ENCODE results near the gene LEPR. TPM values are rescaled to one million over a fixed set of nuclear protein-coding genes. Genes with fewer than 3 reads are reported as not detected.
"Not testable (repeated sequence)": the region's sequence is repeated elsewhere in the genome, so short reads cannot be mapped to it uniquely, and the experiment has no call there.

Gene LEPR
- total RNA-seq, 1 donor from 2014 or later = 11.6 TPM

GRCh38 chr1:65442442-65442841 is 22.0 kb downstream of the LEPR start:
- no peak for TF ChIP-seq CTCF (IDR thresholded peaks at IDR 0.05; ENCODE audit: insufficient read depth, low read length, poor library complexity, severe bottlenecking)
- no peak for DNase-seq (ENCODE audit: low read depth)
- Histone ChIP-seq H3K36me3 (ENCODE audit: control insufficient read depth, insufficient read depth, low read length) (no peaks in the 10 kb centered on the region), H3K4me3 (ENCODE audit: low read depth, low read length) (no peak overlapping the region), H3K27me3 (ENCODE audit: control insufficient read depth, insufficient read depth, low read length) (no peaks in the 10 kb centered on the region)

- no peak for TF ChIP-seq CTCF (IDR thresholded peaks at IDR 0.05; ENCODE audit: insufficient read depth, low read length, poor library complexity, severe bottlenecking)
- H3K27me3 ChIP-seq (ENCODE audit: control insufficient read depth, insufficient read depth, low read length) = no peaks in the 10 kb centered on the region
- DNase-seq (ENCODE audit: low read depth) = no peak
- H3K4me3 ChIP-seq (ENCODE audit: low read depth, low read length) = no peak overlapping the region
- no peaks in the 10 kb centered on the region for H3K36me3 ChIP-seq (ENCODE audit: control insufficient read depth, insufficient read depth, low read length)
Measured at GRCh38 chr1:65443647-65444046, 23.2 kb downstream of the LEPR start.

GRCh38 chr1:65444128-65444640 is 23.7 kb downstream of the LEPR start:
- Histone ChIP-seq H3K27me3 (ENCODE audit: control insufficient read depth, insufficient read depth, low read length) (no peaks in the 10 kb centered on the region), H3K36me3 (ENCODE audit: control insufficient read depth, insufficient read depth, low read length) (no peaks in the 10 kb centered on the region), H3K4me3 (ENCODE audit: low read depth, low read length) (no peak overlapping the region)
- no peak for DNase-seq (ENCODE audit: low read depth)
- no peak for TF ChIP-seq CTCF (IDR thresholded peaks at IDR 0.05; ENCODE audit: insufficient read depth, low read length, poor library complexity, severe bottlenecking)

GRCh38 chr1:65445837-65446236 is 25.4 kb downstream of the LEPR start:
- no peak overlapping the region for H3K4me3 ChIP-seq (ENCODE audit: low read depth, low read length)
- DNase-seq (ENCODE audit: low read depth) = no peak
- no peaks in the 10 kb centered on the region for H3K27me3 ChIP-seq (ENCODE audit: control insufficient read depth, insufficient read depth, low read length)
- no peaks in the 10 kb centered on the region for H3K36me3 ChIP-seq (ENCODE audit: control insufficient read depth, insufficient read depth, low read length)
- TF ChIP-seq CTCF (IDR thresholded peaks at IDR 0.05; ENCODE audit: insufficient read depth, low read length, poor library complexity, severe bottlenecking) = no peak

DNA sequence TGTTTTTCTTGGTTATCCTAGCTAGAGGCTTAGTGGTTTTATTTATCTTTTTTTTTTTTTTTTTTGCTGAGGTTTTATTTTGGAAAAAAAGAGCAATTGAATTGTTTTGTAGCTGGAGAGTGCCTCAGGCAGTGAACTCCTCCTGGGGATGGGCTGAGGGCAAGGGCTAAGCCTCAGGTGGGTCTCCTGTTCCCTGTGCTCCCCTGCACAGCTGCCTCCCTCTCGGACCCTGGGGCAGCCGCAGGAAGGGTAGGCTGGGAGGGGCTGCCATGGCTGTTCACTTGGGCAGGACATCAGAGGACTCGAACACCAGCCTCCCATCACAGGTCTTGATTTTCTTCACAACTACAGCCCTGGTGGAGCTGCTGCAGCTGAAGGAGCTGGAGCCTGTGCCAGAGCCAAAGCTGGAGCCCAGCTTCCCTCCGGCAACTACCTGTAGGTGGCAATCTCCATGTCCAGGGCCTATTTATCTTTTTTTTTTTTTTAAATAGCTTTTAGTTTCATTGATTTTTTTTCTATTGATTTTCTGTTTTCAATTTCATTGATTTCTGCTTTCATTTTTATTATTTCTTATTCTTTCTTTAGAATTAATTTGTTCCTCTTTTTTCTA is 28.9 kb downstream of the LEPR start:
- Histone ChIP-seq H3K36me3 (ENCODE audit: control insufficient read depth, insufficient read depth, low read length) (no peaks in the 10 kb centered on the region), H3K4me3 (ENCODE audit: low read depth, low read length) (no peak overlapping the region), H3K27me3 (ENCODE audit: control insufficient read depth, insufficient read depth, low read length) (no peaks in the 10 kb centered on the region)
- no peak for DNase-seq (ENCODE audit: low read depth)
- TF ChIP-seq CTCF (IDR thresholded peaks at IDR 0.05; ENCODE audit: insufficient read depth, low read length, poor library complexity, severe bottlenecking) = no peak

DNA sequence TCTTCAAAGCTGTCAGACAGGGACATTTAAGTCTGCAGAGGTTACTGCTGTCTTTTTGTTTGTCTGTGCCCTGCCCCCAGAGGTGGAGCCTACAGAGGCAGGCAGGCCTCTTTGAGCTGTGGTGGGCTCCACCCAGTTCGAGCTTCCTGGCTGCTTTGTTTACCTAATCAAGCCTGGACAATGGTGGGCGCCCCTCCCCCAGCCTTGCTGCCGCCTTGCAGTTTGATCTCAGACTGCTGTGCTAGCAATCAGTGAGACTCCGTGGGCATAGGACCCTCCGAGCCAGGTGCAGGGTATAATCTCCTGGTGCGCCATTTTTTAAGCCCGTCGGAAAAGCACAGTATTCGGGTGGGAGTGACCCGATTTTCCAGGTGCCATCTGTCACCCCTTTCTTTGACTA is 35.2 kb downstream of the LEPR start:
- H3K27me3 ChIP-seq (ENCODE audit: control insufficient read depth, insufficient read depth, low read length); H3K36me3 ChIP-seq (ENCODE audit: control insufficient read depth, insufficient read depth, low read length); H3K4me3 ChIP-seq (ENCODE audit: low read depth, low read length); DNase-seq (ENCODE audit: low read depth): not testable (repeated sequence)

All from kidney epithelial cell (primary cell).